Activated T-cell treated with anti-CD3 and anti-CD28 coated beads, Interleukin-2, amount 50 U/mL, for 4 hours (primary cell): ENCODE data around the gene C5orf52. TPM values are rescaled to one million over a fixed set of nuclear protein-coding genes. Genes with fewer than 3 reads are reported as not detected.

ENCODE experiments used
- ATAC-seq, 2 donors: fragments of 200-7000 bp; cut with Tn5 transposase; one replicate each; pipeline ENCODE4 v1.10.0; 2021
- DNase-seq: peaks from one replicate; pipeline ENCODE4 v3.0.0-alpha.2; 2020
- H3K27me3 Mint-ChIP-seq: one replicate; pipeline ENCODE4 v1.8.0; 2021; ENCODE audit warnings: low read depth, mixed read lengths
- H3K36me3 Mint-ChIP-seq: one replicate; pipeline ENCODE4 v1.8.0; 2022; ENCODE audit warnings: mixed read lengths; ENCODE audit not compliant: insufficient read depth
- H3K4me1 Mint-ChIP-seq: one replicate; pipeline ENCODE4 v1.8.0; 2021; ENCODE audit warnings: low read depth, mixed read lengths
- H3K4me3 Mint-ChIP-seq: one replicate; pipeline ENCODE4 v1.8.0; 2021; ENCODE audit warnings: mild to moderate bottlenecking, moderate library complexity, mixed read lengths
- H3K9me3 Mint-ChIP-seq: one replicate; pipeline ENCODE4 v1.8.0; 2021; ENCODE audit warnings: mixed read lengths
- total RNA-seq, 3 donors: library from RNA; stranded (reverse); gene quantifications; one replicate each; pipeline ENCODE4 v1.2.1, GENCODE V29; 2021

The C5orf52 gene
- total RNA-seq = not detected

GRCh38 chr5:157670662-157671591 lies at the start of gene C5orf52:
Gene C5orf52, plus strand, starts transcription at chr5:157671533. Its CDS starts 82 bp downstream, at chr5:157671615.
- peak; percentile 59 to 66 for ATAC-seq
- DNase-seq = peak; percentile 25
- Mint-ChIP-seq H3K36me3 (no peaks in the 10 kb centered on the region), H3K4me3 (peak within 1 kb of the TSS; percentile 87), H3K9me3 (no peaks in the 10 kb centered on the region), H3K4me1 (peaks cover 28% of the 10 kb centered on the region), H3K27me3 (peaks cover 29% of the 10 kb centered on the region)

- Mint-ChIP-seq H3K27me3 (no peaks in the 10 kb centered on the region), H3K4me1 (no peaks in the 10 kb centered on the region), H3K9me3 (no peaks in the 10 kb centered on the region), H3K36me3 (no peaks in the 10 kb centered on the region), H3K4me3 (no peak overlapping the region)
- no peak for ATAC-seq
- DNase-seq = no peak
Observed at GRCh38 chr5:157624144-157624543, 47.2 kb upstream of the C5orf52 start.

GRCh38 chr5:157626831-157627230 lies 44.5 kb upstream of the C5orf52 start:
- peaks cover 5% of the 10 kb centered on the region for H3K9me3 Mint-ChIP-seq
- no peaks in the 10 kb centered on the region for H3K36me3 Mint-ChIP-seq
- no peak overlapping the region for H3K4me3 Mint-ChIP-seq
- no peaks in the 10 kb centered on the region for H3K4me1 Mint-ChIP-seq
- DNase-seq (no peak), ATAC-seq (no peak)
- H3K27me3 Mint-ChIP-seq = no peaks in the 10 kb centered on the region

- DNase-seq = no peak
- peaks cover 5% of the 10 kb centered on the region for H3K9me3 Mint-ChIP-seq
- no peaks in the 10 kb centered on the region for H3K4me1 Mint-ChIP-seq
- no peak for ATAC-seq
- no peak overlapping the region for H3K4me3 Mint-ChIP-seq
- no peaks in the 10 kb centered on the region for H3K36me3 Mint-ChIP-seq
- H3K27me3 Mint-ChIP-seq = no peaks in the 10 kb centered on the region
Observed at GRCh38 chr5:157630341-157630740, 41.0 kb upstream of the C5orf52 start.

- Mint-ChIP-seq H3K4me3 (no peak overlapping the region), H3K27me3 (no peaks in the 10 kb centered on the region), H3K9me3 (no peaks in the 10 kb centered on the region), H3K4me1 (no peaks in the 10 kb centered on the region), H3K36me3 (no peaks in the 10 kb centered on the region)
- ATAC-seq (no peak), DNase-seq (no peak)
Observed at GRCh38 chr5:157640406-157641066, 30.8 kb upstream of the C5orf52 start.

GRCh38 chr5:157648275-157648990 lies 22.9 kb upstream of the C5orf52 start:
- peaks cover 15% of the 10 kb centered on the region for H3K4me1 Mint-ChIP-seq
- peaks cover 7% of the 10 kb centered on the region for H3K36me3 Mint-ChIP-seq
- DNase-seq = no peak
- no peak overlapping the region for H3K4me3 Mint-ChIP-seq
- H3K9me3 Mint-ChIP-seq = peaks cover 7% of the 10 kb centered on the region
- ATAC-seq = no peak
- H3K27me3 Mint-ChIP-seq = peaks cover 2% of the 10 kb centered on the region

DNA sequence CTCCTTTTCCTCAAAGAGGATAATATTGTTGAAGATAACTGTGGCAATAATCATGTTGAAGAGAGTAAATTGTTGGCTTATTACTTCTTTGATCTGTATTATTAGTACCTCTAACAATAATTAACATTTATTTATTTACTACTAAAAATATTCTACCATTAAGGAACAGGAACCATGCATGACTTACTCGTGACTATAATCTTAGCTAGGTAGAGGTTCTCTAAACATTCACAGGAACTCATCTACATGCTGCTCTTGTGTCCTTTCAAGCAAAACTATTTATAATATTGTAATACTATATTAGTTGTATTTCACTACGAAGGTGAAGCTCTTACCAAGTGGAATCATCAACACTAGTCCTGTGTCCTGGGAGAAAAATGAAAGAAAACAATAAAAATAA lies 22.2 kb upstream of the C5orf52 start:
- Mint-ChIP-seq H3K9me3 (peaks cover 10% of the 10 kb centered on the region), H3K4me3 (no peak overlapping the region), H3K36me3 (peaks cover 9% of the 10 kb centered on the region), H3K27me3 (peaks cover 3% of the 10 kb centered on the region), H3K4me1 (peaks cover 15% of the 10 kb centered on the region)
- ATAC-seq (no peak), DNase-seq (no peak)

DNA sequence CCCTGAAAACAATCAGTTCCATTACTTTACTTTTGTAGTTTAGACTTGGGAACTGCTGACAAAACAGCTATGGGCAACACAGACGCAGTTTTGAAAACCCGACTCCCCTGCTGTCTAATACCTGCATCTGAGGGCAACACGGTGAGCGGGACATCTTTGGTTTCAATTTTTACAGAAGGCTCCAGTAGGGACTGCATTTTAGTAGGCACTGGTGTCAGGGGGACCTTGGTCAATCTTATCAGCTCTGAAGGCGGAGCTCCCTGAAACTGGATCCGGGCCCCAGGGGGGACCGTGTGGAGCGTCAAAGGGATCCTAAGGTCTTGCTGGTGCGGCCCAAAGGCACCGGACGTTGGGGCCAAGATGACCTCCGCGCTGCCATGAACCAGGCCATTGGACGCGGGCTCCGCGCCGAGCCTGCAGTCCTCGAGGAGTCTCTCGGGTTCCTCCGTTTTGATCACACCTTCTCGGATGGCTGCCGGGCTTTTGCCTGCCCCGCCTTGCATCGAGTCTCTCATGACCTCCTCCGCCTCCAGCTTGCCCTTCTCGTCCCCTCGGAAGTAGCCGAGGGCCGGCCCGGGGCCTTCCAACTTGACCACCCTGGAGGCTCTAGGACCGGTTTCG lies 20.2 kb upstream of the C5orf52 start:
- ATAC-seq = no peak
- H3K27me3 Mint-ChIP-seq = peaks cover 3% of the 10 kb centered on the region
- peaks cover 10% of the 10 kb centered on the region for H3K9me3 Mint-ChIP-seq
- DNase-seq = no peak
- H3K4me1 Mint-ChIP-seq = peaks cover 15% of the 10 kb centered on the region
- H3K36me3 Mint-ChIP-seq = peaks cover 11% of the 10 kb centered on the region
- peak overlapping the region; percentile 74 for H3K4me3 Mint-ChIP-seq

GRCh38 chr5:157651623-157652376 lies 19.5 kb upstream of the C5orf52 start:
- Mint-ChIP-seq H3K27me3 (peaks cover 3% of the 10 kb centered on the region), H3K36me3 (peaks cover 11% of the 10 kb centered on the region), H3K4me3 (peak overlapping the region; percentile 74), H3K9me3 (peaks cover 14% of the 10 kb centered on the region), H3K4me1 (peaks cover 15% of the 10 kb centered on the region)
- ATAC-seq (peak; percentile 98 to 99), DNase-seq (peak; percentile 76)

GRCh38 chr5:157652377-157652692 lies 19.0 kb upstream of the C5orf52 start, which contains the start of gene SOX30:
Gene SOX30, minus strand, starts transcription at chr5:157652438. Its CDS starts 360 bp downstream, at chr5:157652078.
- Mint-ChIP-seq H3K36me3 (peaks cover 11% of the 10 kb centered on the region), H3K4me1 (peaks cover 15% of the 10 kb centered on the region), H3K4me3 (peak within 1 kb of the TSS; percentile 74), H3K27me3 (peaks cover 3% of the 10 kb centered on the region), H3K9me3 (peaks cover 14% of the 10 kb centered on the region)
- ATAC-seq = no peak
- no peak for DNase-seq

- Mint-ChIP-seq H3K27me3 (peaks cover 2% of the 10 kb centered on the region), H3K4me1 (peaks cover 6% of the 10 kb centered on the region), H3K4me3 (no peak overlapping the region), H3K9me3 (peaks cover 17% of the 10 kb centered on the region), H3K36me3 (peaks cover 22% of the 10 kb centered on the region)
- ATAC-seq (no peak), DNase-seq (no peak)
Observed at GRCh38 chr5:157657516-157657915, 13.8 kb upstream of the C5orf52 start.

DNA sequence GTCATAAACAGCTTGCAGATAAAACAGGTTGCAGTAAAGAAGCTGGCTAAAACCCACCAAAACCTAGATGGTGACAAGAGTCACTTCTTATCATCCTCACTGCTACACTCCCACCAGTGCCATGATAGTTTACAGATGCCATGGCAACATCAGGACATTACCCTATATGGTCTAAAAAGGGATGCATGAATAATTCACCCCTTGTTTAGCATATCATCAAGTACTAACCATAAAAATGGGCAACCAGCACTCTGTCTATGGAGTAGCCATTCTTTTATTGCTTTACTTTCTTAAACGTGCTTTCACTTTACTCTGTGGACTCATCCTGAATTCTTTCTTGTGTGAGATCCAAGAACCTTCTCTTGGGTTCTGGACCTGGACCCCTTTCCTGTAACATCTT lies 12.4 kb upstream of the C5orf52 start:
- no peak for ATAC-seq
- H3K9me3 Mint-ChIP-seq = peaks cover 7% of the 10 kb centered on the region
- H3K4me1 Mint-ChIP-seq = no peaks in the 10 kb centered on the region
- no peak overlapping the region for H3K4me3 Mint-ChIP-seq
- no peak for DNase-seq
- peaks cover 12% of the 10 kb centered on the region for H3K36me3 Mint-ChIP-seq
- no peaks in the 10 kb centered on the region for H3K27me3 Mint-ChIP-seq

DNA sequence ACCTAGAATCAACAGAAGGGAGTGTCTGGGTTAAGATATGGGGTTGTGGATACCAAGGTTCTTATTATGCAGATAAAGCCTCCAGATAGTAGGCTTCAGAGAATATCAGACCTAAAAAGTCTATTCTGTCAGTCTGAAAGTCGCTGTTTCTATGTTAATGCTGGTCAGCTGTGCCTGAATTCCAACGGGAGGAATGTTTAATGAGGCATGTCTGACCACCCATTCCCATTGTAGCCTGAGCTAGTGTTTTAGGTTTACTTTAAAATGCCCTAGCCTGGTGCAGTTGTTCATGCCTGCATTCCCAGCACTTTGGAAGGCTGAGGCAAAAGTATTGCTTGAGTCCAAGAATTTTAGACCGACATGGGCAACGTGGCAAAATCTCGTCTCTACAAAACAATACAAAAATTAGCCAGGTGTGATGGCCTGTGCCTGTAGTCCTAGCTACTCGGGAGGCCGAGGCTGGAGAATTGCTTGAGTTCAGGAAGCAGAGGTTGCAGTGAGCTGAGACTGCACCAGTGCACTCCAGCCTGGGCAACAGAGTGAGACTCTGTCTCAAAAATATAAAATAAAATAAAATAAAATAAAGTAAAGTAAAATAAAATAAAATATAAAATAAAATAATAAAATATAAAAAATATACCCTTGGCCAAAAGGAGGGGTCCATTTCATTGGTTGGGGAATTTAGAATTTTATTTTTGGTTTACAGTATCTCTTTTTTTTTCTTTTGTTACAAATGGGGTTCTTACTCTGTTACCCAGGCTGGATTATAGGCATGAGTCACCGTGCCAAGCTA lies 11.3 kb upstream of the C5orf52 start:
- Mint-ChIP-seq H3K4me1 (no peaks in the 10 kb centered on the region), H3K4me3 (no peak overlapping the region), H3K36me3 (peaks cover 12% of the 10 kb centered on the region), H3K9me3 (peaks cover 7% of the 10 kb centered on the region), H3K27me3 (no peaks in the 10 kb centered on the region)
- DNase-seq (no peak), ATAC-seq (no peak)
